HG03039 (cell line): ENCODE data around the gene METTL16.

Experiments
- ATAC-seq: cut with Tn5 transposase; IDR thresholded peaks from one replicate; pipeline ENCODE4 v1.9.1; 2021; ENCODE audit warnings: mild to moderate bottlenecking, moderate library complexity; ENCODE audit not compliant: unreplicated experiment

The METTL16 gene

GRCh38 chr17:2368359-2368758 is 143.3 kb downstream of the METTL16 start:
- ATAC-seq: no peak

- ATAC-seq: no peak
These were observed 144.8 kb downstream of the METTL16 start for GRCh38 chr17:2366747-2367494.
